ENCODE results near the gene FGF18. TPM values are rescaled to one million over a fixed set of nuclear protein-coding genes. Genes with fewer than 3 reads are reported as not detected.

The FGF18 gene
- total RNA-seq, 1 donor from 2014 or later: 2.4 TPM

GRCh38 chr5:171463862-171464229 is 44.4 kb downstream of the FGF18 start:
- no peak for TF ChIP-seq CTCF (conservative IDR thresholded peaks at IDR 0.05)
- Mint-ChIP-seq H3K9me3 (no peaks in the 10 kb centered on the region), H3K4me1 (peaks cover 9% of the 10 kb centered on the region), H3K36me3 (ENCODE audit: low read depth) (no peaks in the 10 kb centered on the region), H3K4me3 (no peak overlapping the region), H3K27ac (ENCODE audit: unreplicated experiment) (no peak overlapping the region), H3K27me3 (ENCODE audit: low read depth) (no peaks in the 10 kb centered on the region)
- DNase-seq (ENCODE audit: low read depth, low spot score): no peak

GRCh38 chr5:171464829-171465228 is 45.4 kb downstream of the FGF18 start:
- TF ChIP-seq CTCF (conservative IDR thresholded peaks at IDR 0.05): no peak
- no peaks in the 10 kb centered on the region for H3K36me3 Mint-ChIP-seq (ENCODE audit: low read depth)
- no peak overlapping the region for H3K27ac Mint-ChIP-seq (ENCODE audit: unreplicated experiment)
- H3K27me3 Mint-ChIP-seq (ENCODE audit: low read depth): no peaks in the 10 kb centered on the region
- H3K4me3 Mint-ChIP-seq: no peak overlapping the region
- no peaks in the 10 kb centered on the region for H3K9me3 Mint-ChIP-seq
- DNase-seq (ENCODE audit: low read depth, low spot score): no peak
- H3K4me1 Mint-ChIP-seq: peaks cover 19% of the 10 kb centered on the region

GRCh38 chr5:171467107-171467506 is 47.7 kb downstream of the FGF18 start:
- no peaks in the 10 kb centered on the region for H3K36me3 Mint-ChIP-seq (ENCODE audit: low read depth)
- DNase-seq (ENCODE audit: low read depth, low spot score): no peak
- no peak overlapping the region for H3K4me3 Mint-ChIP-seq
- peaks cover under 1% of the 10 kb centered on the region for H3K9me3 Mint-ChIP-seq
- H3K27ac Mint-ChIP-seq (ENCODE audit: unreplicated experiment): no peak overlapping the region
- no peak for TF ChIP-seq CTCF (conservative IDR thresholded peaks at IDR 0.05)
- H3K4me1 Mint-ChIP-seq: peaks cover 21% of the 10 kb centered on the region
- H3K27me3 Mint-ChIP-seq (ENCODE audit: low read depth): no peaks in the 10 kb centered on the region

- DNase-seq (ENCODE audit: low read depth, low spot score): no peak
- Mint-ChIP-seq H3K27me3 (ENCODE audit: low read depth) (no peaks in the 10 kb centered on the region), H3K4me3 (no peak overlapping the region), H3K4me1 (peaks cover 21% of the 10 kb centered on the region), H3K27ac (ENCODE audit: unreplicated experiment) (peak overlapping the region; percentile 69), H3K9me3 (peaks cover 3% of the 10 kb centered on the region), H3K36me3 (ENCODE audit: low read depth) (no peaks in the 10 kb centered on the region)
- no peak for TF ChIP-seq CTCF (conservative IDR thresholded peaks at IDR 0.05)
Measured at GRCh38 chr5:171469326-171469725, 49.9 kb downstream of the FGF18 start.

GRCh38 chr5:171470420-171470819 is 51.0 kb downstream of the FGF18 start:
- no peak for DNase-seq (ENCODE audit: low read depth, low spot score)
- Mint-ChIP-seq H3K36me3 (ENCODE audit: low read depth) (no peaks in the 10 kb centered on the region), H3K4me1 (peaks cover 21% of the 10 kb centered on the region), H3K27ac (ENCODE audit: unreplicated experiment) (no peak overlapping the region), H3K4me3 (no peak overlapping the region), H3K27me3 (ENCODE audit: low read depth) (no peaks in the 10 kb centered on the region), H3K9me3 (peaks cover 3% of the 10 kb centered on the region)
- no peak for TF ChIP-seq CTCF (conservative IDR thresholded peaks at IDR 0.05)

Measured in neural crest cell (in vitro differentiated cells).